ENCODE measurements around the gene PEX13. TPM values are rescaled to one million over a fixed set of nuclear protein-coding genes. Genes with fewer than 3 reads are reported as not detected.

PEX13 gene
- total RNA-seq, 4 donors from 2014 or later, result 26.3 to 48.5 (median 42.1) TPM

DNA sequence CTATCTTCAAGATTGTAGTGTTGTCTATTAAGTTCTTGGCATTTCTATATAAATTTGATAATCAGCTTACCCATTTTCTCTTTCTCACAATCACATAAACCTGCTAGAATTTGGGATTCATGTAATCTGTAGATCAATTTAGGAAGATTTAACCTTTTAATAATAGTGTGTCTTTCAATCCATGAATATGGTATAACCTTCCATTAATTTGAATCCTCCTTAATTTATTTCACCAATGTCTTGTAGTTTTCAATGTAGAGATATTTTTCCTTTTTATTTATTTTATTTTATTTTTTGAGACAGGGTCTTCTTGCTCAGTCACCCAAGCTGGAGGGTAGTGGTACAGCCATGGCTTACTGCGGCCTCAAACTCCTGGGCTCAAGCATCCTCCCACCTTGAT is 68.4 kb downstream of the PEX13 start:
- no peak overlapping the region for H3K27ac ChIP-seq
- H3K27me3 ChIP-seq, result no peaks in the 10 kb centered on the region
- H3K4me3 ChIP-seq, result no peak overlapping the region
- no peaks in the 10 kb centered on the region for H3K4me1 ChIP-seq
- WGBS, 2 donors (ENCODE audit: low coverage in 1 of 2), result 100% methylated on average over 1 of the region's 1 CpG
- ATAC-seq, result no peak
- peaks cover 0 to 81% of the 10 kb centered on the region in 2 donors for H3K36me3 ChIP-seq
- TF ChIP-seq, protein P1, sequence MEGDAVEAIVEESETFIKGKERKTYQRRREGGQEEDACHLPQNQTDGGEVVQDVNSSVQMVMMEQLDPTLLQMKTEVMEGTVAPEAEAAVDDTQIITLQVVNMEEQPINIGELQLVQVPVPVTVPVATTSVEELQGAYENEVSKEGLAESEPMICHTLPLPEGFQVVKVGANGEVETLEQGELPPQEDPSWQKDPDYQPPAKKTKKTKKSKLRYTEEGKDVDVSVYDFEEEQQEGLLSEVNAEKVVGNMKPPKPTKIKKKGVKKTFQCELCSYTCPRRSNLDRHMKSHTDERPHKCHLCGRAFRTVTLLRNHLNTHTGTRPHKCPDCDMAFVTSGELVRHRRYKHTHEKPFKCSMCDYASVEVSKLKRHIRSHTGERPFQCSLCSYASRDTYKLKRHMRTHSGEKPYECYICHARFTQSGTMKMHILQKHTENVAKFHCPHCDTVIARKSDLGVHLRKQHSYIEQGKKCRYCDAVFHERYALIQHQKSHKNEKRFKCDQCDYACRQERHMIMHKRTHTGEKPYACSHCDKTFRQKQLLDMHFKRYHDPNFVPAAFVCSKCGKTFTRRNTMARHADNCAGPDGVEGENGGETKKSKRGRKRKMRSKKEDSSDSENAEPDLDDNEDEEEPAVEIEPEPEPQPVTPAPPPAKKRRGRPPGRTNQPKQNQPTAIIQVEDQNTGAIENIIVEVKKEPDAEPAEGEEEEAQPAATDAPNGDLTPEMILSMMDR (IDR thresholded peaks at IDR 0.05), result no peak
- TF ChIP-seq POLR2AphosphoS5 (IDR thresholded peaks at IDR 0.05), result no peak
- peaks cover 0 to 5% (median 0%) of the 10 kb centered on the region in 3 donors for H3K9me3 ChIP-seq

DNA sequence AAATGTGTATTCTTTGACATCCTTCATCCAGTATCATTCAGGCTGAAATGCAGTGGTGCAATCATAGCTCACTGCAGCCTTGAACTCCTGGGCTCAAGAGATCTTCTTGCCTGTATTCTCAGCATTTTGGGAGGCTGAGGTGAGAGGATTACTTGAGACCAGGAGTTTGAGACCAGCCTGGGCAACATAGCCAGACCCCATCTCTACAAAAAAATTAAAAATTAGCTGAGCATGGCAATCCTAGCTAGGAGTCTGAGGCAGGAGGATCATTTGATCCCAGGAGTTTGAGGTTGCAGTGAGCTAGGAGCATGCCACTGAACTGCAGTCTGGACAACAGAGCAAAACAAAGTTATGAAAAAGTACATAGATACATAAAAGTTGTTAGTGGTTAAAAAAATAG is 72.3 kb downstream of the PEX13 start:
- Histone ChIP-seq H3K9me3 (peaks cover 0 to 5% (median 0%) of the 10 kb centered on the region in 3 donors), H3K27me3 (no peaks in the 10 kb centered on the region), H3K4me3 (no peak overlapping the region), H3K36me3 (peaks cover 0 to 75% of the 10 kb centered on the region in 2 donors), H3K27ac (no peak overlapping the region), H3K4me1 (no peaks in the 10 kb centered on the region)
- ATAC-seq, result no peak
- TF ChIP-seq POLR2AphosphoS5 (IDR thresholded peaks at IDR 0.05) (no peak), POLR2A (IDR thresholded peaks at IDR 0.05) (no peak), EP300 (IDR thresholded peaks at IDR 0.05) (no peak)
- TF ChIP-seq, protein P1 (IDR thresholded peaks at IDR 0.05), result no peak

DNA sequence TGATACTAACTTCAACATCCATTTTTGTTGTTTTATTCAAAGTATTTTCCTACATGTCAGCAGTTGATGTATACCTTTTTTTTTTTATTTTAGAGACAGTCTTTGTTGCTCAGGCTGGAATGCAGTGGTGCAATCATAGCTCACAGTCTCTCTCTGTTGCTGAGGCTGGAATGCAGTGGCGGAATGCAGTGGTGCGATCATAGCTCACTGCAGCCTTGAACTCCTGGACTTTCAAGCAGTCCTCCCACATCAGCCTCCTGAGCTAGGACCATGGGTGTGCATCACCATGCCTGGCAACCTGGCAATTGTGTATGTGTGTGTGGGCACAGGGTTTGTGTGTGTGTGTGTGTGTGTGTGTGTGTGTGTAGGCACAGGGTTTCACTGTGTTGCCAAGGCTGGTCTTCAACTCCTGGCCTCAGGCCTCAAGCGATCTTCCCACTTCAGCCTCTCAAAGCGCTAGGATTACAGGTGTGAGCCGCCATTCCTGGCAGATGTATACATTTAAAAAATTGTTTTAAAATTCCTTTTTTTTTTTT is 72.9 kb downstream of the PEX13 start:
- no peak for ATAC-seq
- Histone ChIP-seq H3K4me3 (no peak overlapping the region), H3K9me3 (peaks cover 0 to 5% (median 0%) of the 10 kb centered on the region in 3 donors), H3K36me3 (peaks cover 0 to 68% of the 10 kb centered on the region in 2 donors), H3K4me1 (no peaks in the 10 kb centered on the region), H3K27ac (no peak overlapping the region), H3K27me3 (no peaks in the 10 kb centered on the region)
- 42 to 78% methylated on average over 2 to 5 of the region's 5 CpGs for WGBS, 2 donors (ENCODE audit: low coverage in 1 of 2)
- TF ChIP-seq, protein P1 (IDR thresholded peaks at IDR 0.05), result no peak
- TF ChIP-seq POLR2A (IDR thresholded peaks at IDR 0.05) (no peak), POLR2AphosphoS5 (IDR thresholded peaks at IDR 0.05) (no peak), EP300 (IDR thresholded peaks at IDR 0.05) (no peak)

DNA sequence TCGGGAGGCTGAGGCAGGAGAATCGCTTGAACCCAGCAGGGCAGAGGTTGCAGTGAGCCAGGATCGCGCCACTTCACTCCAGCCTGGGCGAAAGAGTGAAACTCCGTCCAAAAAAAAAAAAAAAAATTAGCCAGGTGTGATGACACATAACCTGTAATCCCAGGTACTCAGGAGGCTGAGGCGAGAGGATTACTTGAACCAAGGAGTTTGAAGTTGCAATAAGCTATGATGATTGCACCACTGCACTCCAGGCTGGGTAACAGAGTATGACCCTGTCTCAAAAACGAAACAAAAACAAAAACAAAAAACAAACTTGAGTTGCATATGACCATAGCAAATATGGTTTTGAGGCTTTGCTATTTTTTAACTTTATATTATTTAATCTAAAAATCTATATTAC is 74.0 kb downstream of the PEX13 start:
- ATAC-seq, result no peak
- Histone ChIP-seq H3K27ac (no peak overlapping the region), H3K36me3 (peaks cover 0 to 68% of the 10 kb centered on the region in 2 donors), H3K27me3 (no peaks in the 10 kb centered on the region), H3K4me1 (no peaks in the 10 kb centered on the region), H3K4me3 (no peak overlapping the region), H3K9me3 (no peaks in the 10 kb centered on the region)
- 88 to 100% methylated on average over 2 to 7 of the region's 8 CpGs for WGBS, 2 donors (ENCODE audit: low coverage in 1 of 2)
- TF ChIP-seq POLR2A (IDR thresholded peaks at IDR 0.05), result no peak
- TF ChIP-seq, protein P1 (IDR thresholded peaks at IDR 0.05), result no peak
- no peak for TF ChIP-seq POLR2AphosphoS5 (IDR thresholded peaks at IDR 0.05)
- no peak for TF ChIP-seq EP300 (IDR thresholded peaks at IDR 0.05)

DNA sequence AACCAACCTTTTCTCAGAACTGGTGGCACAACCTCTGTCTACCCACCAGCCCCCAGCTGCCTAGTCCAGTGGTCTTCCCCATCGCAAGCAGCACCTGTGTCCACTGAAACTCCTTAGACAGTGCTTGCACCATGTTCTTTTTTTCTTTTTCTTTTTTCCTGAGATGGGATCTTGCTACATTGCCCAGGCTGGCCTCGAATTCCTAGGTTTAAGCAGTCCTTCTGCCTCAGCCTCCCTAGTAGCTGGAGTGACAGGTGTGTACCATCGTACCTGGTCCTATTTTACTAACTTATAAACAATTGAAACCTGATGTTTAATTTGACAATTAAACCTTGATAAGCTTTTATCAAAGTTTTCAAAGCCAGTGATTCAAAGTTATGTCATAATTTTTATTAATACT is 78.9 kb downstream of the PEX13 start:
- WGBS, 2 donors (ENCODE audit: low coverage in 1 of 2), result 93 to 96% methylated on average over 3 of the region's 3 CpGs
- no peak for ATAC-seq
- Histone ChIP-seq H3K27me3 (no peaks in the 10 kb centered on the region), H3K27ac (no peak overlapping the region), H3K9me3 (no peaks in the 10 kb centered on the region), H3K36me3 (peaks cover 0 to 24% of the 10 kb centered on the region in 2 donors), H3K4me1 (no peaks in the 10 kb centered on the region), H3K4me3 (no peak overlapping the region)
- TF ChIP-seq POLR2A (IDR thresholded peaks at IDR 0.05) (no peak), EP300 (IDR thresholded peaks at IDR 0.05) (no peak), POLR2AphosphoS5 (IDR thresholded peaks at IDR 0.05) (no peak)
- TF ChIP-seq, protein P1 (IDR thresholded peaks at IDR 0.05), result no peak

Data from gastroesophageal sphincter (tissue), 4 donors.